ENCODE measurements around the gene DLGAP4. TPM values are rescaled to one million over a fixed set of nuclear protein-coding genes. Genes with fewer than 3 reads are reported as not detected.
A peak's percentile ranks its signal among the peaks of the same experiment; 100 is the strongest.

DLGAP4 gene
- total RNA-seq, 1 experiment from 2014 or later, result 59.9 TPM

GRCh38 chr20:36506253-36506652 lies 200.1 kb downstream of the DLGAP4 start:
- CTCF ChIA-PET, result interaction anchor here (0.5 to 1.0 kb wide), 4 partner anchors 14 to 99 kb away, joined by 3 to 7 read pairs (median 4); no protein-coding TSS in a partner anchor
- no peaks in the 10 kb centered on the region for H3K27me3 ChIP-seq (replicated peaks; ENCODE audit: insufficient read depth, low read depth, low read length, poor library complexity)
- peaks cover 15% of the 10 kb centered on the region for H3K36me3 ChIP-seq (ENCODE audit: insufficient read depth, low read length, poor library complexity, severe bottlenecking)
- H3K9me3 ChIP-seq (ENCODE audit: low read depth, low read length, poor library complexity, severe bottlenecking), result no peaks in the 10 kb centered on the region
- intact Hi-C loops (cut with micrococcal nuclease; ENCODE audit: unreplicated experiment), result loop anchor here (5.0 kb wide), 1 partner anchor 81 kb away; no protein-coding TSS in a partner anchor
- BruUV-seq (replicated peaks), result no TSS peak
- TF ChIP-seq, protein P1, sequence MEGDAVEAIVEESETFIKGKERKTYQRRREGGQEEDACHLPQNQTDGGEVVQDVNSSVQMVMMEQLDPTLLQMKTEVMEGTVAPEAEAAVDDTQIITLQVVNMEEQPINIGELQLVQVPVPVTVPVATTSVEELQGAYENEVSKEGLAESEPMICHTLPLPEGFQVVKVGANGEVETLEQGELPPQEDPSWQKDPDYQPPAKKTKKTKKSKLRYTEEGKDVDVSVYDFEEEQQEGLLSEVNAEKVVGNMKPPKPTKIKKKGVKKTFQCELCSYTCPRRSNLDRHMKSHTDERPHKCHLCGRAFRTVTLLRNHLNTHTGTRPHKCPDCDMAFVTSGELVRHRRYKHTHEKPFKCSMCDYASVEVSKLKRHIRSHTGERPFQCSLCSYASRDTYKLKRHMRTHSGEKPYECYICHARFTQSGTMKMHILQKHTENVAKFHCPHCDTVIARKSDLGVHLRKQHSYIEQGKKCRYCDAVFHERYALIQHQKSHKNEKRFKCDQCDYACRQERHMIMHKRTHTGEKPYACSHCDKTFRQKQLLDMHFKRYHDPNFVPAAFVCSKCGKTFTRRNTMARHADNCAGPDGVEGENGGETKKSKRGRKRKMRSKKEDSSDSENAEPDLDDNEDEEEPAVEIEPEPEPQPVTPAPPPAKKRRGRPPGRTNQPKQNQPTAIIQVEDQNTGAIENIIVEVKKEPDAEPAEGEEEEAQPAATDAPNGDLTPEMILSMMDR (conservative IDR thresholded peaks at IDR 0.05; ENCODE audit: low read depth, low read length), result peak; percentile 63
- TF ChIP-seq EZH2 (IDR thresholded peaks at IDR 0.05; ENCODE audit: borderline replicate concordance, low read depth, low read length, poor library complexity, severe bottlenecking), result no peak
- no peak overlapping the region for H3K27ac ChIP-seq (ENCODE audit: low read depth, low read length, poor library complexity, severe bottlenecking)
- POLR2A ChIA-PET (ENCODE audit: low non-redundant PET), result no interaction called here
- no peaks in the 10 kb centered on the region for H3K4me1 ChIP-seq (ENCODE audit: insufficient read depth, low read length, poor library complexity, severe bottlenecking)
- DNase-seq (ENCODE audit: low spot score), result peak; percentile 39
- no peak overlapping the region for H3K4me3 ChIP-seq (ENCODE audit: low read depth, low read length, poor library complexity, severe bottlenecking)

DNA sequence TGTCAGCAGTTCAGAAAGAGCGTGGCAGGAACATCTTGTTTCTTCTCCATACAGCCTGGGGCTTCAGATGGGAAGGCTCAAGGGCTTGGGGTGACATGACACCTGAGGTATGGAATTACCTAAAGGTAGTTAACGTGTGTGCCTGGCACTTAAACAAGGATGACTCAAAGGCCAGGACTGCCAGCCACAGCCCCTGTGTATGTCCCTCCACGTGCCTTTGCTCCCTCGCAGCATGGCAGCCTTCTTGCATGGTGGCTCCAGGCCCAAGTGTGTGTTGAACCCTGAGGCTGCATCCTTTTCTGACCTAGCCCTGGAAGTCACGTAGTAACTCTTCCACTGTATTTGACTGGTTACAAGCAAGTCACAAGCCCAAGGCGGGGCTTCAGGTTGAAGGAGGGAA lies 201.6 kb downstream of the DLGAP4 start:
- peaks cover 9% of the 10 kb centered on the region for H3K36me3 ChIP-seq (ENCODE audit: insufficient read depth, low read length, poor library complexity, severe bottlenecking)
- intact Hi-C loops (cut with micrococcal nuclease; ENCODE audit: unreplicated experiment), result loop anchor here (5.0 kb wide), 1 partner anchor 80 kb away; no protein-coding TSS in a partner anchor
- ChIA-PET CTCF (no interaction called here), POLR2A (ENCODE audit: low non-redundant PET) (no interaction called here)
- H3K4me3 ChIP-seq (ENCODE audit: low read depth, low read length, poor library complexity, severe bottlenecking), result no peak overlapping the region
- no peaks in the 10 kb centered on the region for H3K27me3 ChIP-seq (replicated peaks; ENCODE audit: insufficient read depth, low read depth, low read length, poor library complexity)
- BruUV-seq (replicated peaks), result no TSS peak
- TF ChIP-seq, protein P1 (conservative IDR thresholded peaks at IDR 0.05; ENCODE audit: low read depth, low read length), result no peak
- no peak for TF ChIP-seq EZH2 (IDR thresholded peaks at IDR 0.05; ENCODE audit: borderline replicate concordance, low read depth, low read length, poor library complexity, severe bottlenecking)
- no peak overlapping the region for H3K27ac ChIP-seq (ENCODE audit: low read depth, low read length, poor library complexity, severe bottlenecking)
- no peaks in the 10 kb centered on the region for H3K9me3 ChIP-seq (ENCODE audit: low read depth, low read length, poor library complexity, severe bottlenecking)
- H3K4me1 ChIP-seq (ENCODE audit: insufficient read depth, low read length, poor library complexity, severe bottlenecking), result no peaks in the 10 kb centered on the region
- no peak for DNase-seq (ENCODE audit: low spot score)

- POLR2A ChIA-PET (ENCODE audit: low non-redundant PET), result interaction anchor here (0.6 kb wide), 1 partner anchor 1508 kb away, joined by 4 read pairs; no protein-coding TSS in a partner anchor
- intact Hi-C loops (cut with micrococcal nuclease; ENCODE audit: unreplicated experiment), result no loop called here
- no peak overlapping the region for H3K27ac ChIP-seq (ENCODE audit: low read depth, low read length, poor library complexity, severe bottlenecking)
- H3K4me1 ChIP-seq (ENCODE audit: insufficient read depth, low read length, poor library complexity, severe bottlenecking), result peaks cover 31% of the 10 kb centered on the region
- no peaks in the 10 kb centered on the region for H3K9me3 ChIP-seq (ENCODE audit: low read depth, low read length, poor library complexity, severe bottlenecking)
- CTCF ChIA-PET, result interaction anchor here (1.0 kb wide), 1 partner anchor 13 kb away, joined by 7 read pairs; no protein-coding TSS in a partner anchor
- H3K36me3 ChIP-seq (ENCODE audit: insufficient read depth, low read length, poor library complexity, severe bottlenecking), result peaks cover 3% of the 10 kb centered on the region
- no peak overlapping the region for H3K4me3 ChIP-seq (ENCODE audit: low read depth, low read length, poor library complexity, severe bottlenecking)
- DNase-seq (ENCODE audit: low spot score), result no peak
- no peak for TF ChIP-seq EZH2 (IDR thresholded peaks at IDR 0.05; ENCODE audit: borderline replicate concordance, low read depth, low read length, poor library complexity, severe bottlenecking)
- TF ChIP-seq, protein P1 (conservative IDR thresholded peaks at IDR 0.05; ENCODE audit: low read depth, low read length), result no peak
- BruUV-seq (replicated peaks), result no TSS peak
- no peaks in the 10 kb centered on the region for H3K27me3 ChIP-seq (replicated peaks; ENCODE audit: insufficient read depth, low read depth, low read length, poor library complexity)
Observed at GRCh38 chr20:36519012-36519719, 213.0 kb downstream of the DLGAP4 start.

Measured in A673 (cell line).